Measurements from ENCODE around the gene SPPL2A.

Gene SPPL2A

GRCh38 chr15:50808728-50809127, 43.2 kb upstream of the SPPL2A start:
- no peak for DNase-seq (ENCODE audit: low read depth)
- no peak overlapping the region for H3K4me3 ChIP-seq (ENCODE audit: control insufficient read depth, low read depth, low read length)
- TF ChIP-seq CTCF (conservative IDR thresholded peaks at IDR 0.05; ENCODE audit: control insufficient read depth, insufficient read depth, low read depth, low read length) = no peak

- no peak for DNase-seq (ENCODE audit: low read depth)
- TF ChIP-seq CTCF (conservative IDR thresholded peaks at IDR 0.05; ENCODE audit: control insufficient read depth, insufficient read depth, low read depth, low read length) = no peak
- no peak overlapping the region for H3K4me3 ChIP-seq (ENCODE audit: control insufficient read depth, low read depth, low read length)
These were observed 38.1 kb upstream of the SPPL2A start for GRCh38 chr15:50803479-50804180.

DNA sequence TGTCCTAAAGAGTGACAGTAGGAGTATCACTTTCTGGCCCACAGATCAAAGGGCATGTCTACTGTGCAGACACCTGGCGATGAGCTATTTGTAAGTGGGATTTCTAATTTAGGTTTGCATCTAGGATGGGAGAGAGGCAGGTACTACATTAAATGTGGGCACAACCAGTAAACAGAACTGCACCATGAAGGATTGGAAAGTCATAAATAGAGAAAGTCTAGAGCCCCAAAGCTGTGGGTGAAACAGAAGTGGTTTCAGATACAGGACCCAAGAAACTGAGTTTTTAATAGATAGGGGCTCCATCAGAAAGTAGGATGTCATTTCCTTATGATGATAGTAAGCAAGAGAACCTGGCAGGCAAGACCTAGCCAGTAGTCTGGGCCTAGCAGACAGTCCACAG, 35.2 kb upstream of the SPPL2A start:
- TF ChIP-seq CTCF (conservative IDR thresholded peaks at IDR 0.05; ENCODE audit: control insufficient read depth, insufficient read depth, low read depth, low read length) = no peak
- H3K4me3 ChIP-seq (ENCODE audit: control insufficient read depth, low read depth, low read length) = no peak overlapping the region
- DNase-seq (ENCODE audit: low read depth) = no peak

DNA sequence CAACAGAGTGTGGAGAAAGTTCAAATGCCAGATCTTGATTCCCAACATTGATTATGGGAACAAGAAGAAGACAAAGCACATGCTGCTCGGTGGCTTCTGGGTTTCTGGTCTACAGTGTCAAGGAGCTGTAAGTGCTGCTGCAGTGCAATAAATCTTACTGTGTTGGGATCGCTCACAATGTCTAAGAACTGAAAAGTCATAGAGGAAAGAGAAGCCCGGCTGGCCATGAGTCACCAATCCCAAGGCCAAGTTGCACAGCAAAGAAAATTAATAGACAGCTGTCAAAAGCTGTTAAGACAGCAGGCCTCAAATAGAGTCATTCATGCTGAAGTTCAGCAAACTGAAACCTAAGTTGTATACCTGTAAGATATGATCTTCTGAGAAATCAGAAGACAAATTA, 33.2 kb upstream of the SPPL2A start:
- no peak for TF ChIP-seq CTCF (conservative IDR thresholded peaks at IDR 0.05; ENCODE audit: control insufficient read depth, insufficient read depth, low read depth, low read length)
- H3K4me3 ChIP-seq (ENCODE audit: control insufficient read depth, low read depth, low read length) = no peak overlapping the region
- DNase-seq (ENCODE audit: low read depth) = peak; percentile 12

- no peak for DNase-seq (ENCODE audit: low read depth)
- no peak for TF ChIP-seq CTCF (conservative IDR thresholded peaks at IDR 0.05; ENCODE audit: control insufficient read depth, insufficient read depth, low read depth, low read length)
These were observed 32.4 kb upstream of the SPPL2A start for GRCh38 chr15:50797926-50798325.

DNA sequence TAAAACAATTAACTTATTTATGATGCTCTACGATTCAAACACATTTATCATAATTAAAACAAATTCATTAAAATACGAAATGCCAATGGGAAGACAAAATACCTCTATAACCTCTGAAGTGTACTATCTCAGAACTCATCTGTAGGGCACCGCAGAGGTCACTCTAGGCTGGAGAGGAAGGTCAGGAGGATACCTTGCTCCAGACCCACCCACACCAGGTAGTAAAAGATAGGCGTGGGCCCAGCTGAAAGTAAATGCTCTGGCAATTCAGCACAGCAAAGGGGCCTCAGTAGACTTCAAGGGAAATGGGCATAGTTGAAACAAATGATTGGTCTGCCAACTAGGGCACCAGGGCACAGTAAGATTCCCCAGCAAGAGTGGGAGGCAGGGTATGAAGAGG, 26.0 kb upstream of the SPPL2A start:
- DNase-seq (ENCODE audit: low read depth) = no peak
- H3K4me3 ChIP-seq (ENCODE audit: control insufficient read depth, low read depth, low read length) = no peak overlapping the region
- TF ChIP-seq CTCF (conservative IDR thresholded peaks at IDR 0.05; ENCODE audit: control insufficient read depth, insufficient read depth, low read depth, low read length) = no peak

More at GRCh38 chr15:50797926-50798325, 32.4 kb upstream of the SPPL2A start:
- H3K4me3 ChIP-seq (ENCODE audit: control insufficient read depth, low read depth, low read length) = no peak overlapping the region
